WERI-Rb-1 (cell line): ENCODE results near the gene VASH1.

Experiments used
- DNase-seq: peaks from one replicate; pipeline ENCODE4 v3.0.0-alpha.2; 2020
- H3K27ac ChIP-seq: fragments of 250-450 bp; sonication (Bioruptor Pico); 2 replicates; pipeline ENCODE4 v1.5.1; 2020; ENCODE audit warnings: mild to moderate bottlenecking, moderate library complexity
- H3K27me3 ChIP-seq: fragments of 250-450 bp; sonication (Bioruptor Pico); 2 replicates; pipeline ENCODE4 v1.5.1; 2021; ENCODE audit warnings: mild to moderate bottlenecking, low read depth, moderate library complexity; ENCODE audit not compliant: insufficient read depth, severe bottlenecking
- H3K36me3 ChIP-seq: fragments of 250-450 bp; sonication (Bioruptor Pico); 2 replicates; pipeline ENCODE4 v1.5.1; 2020; ENCODE audit warnings: mild to moderate bottlenecking, moderate library complexity
- H3K4me3 ChIP-seq: 2 replicates; pipeline ENCODE4 v1.5.1; 2011; ENCODE audit warnings: low read depth, mild to moderate bottlenecking, control low read depth, low read length
- H3K9me3 ChIP-seq: fragments of 250-450 bp; sonication (Bioruptor Pico); 2 replicates; pipeline ENCODE4 v1.5.1; 2021; ENCODE audit warnings: mild to moderate bottlenecking, moderate library complexity; ENCODE audit not compliant: severe bottlenecking
- CTCF ChIP-seq: IDR thresholded peaks from 2 replicates; pipeline ENCODE4 v1.5.1; 2011; ENCODE audit warnings: low read depth, mild to moderate bottlenecking, control low read depth, inconsistent platforms, low read length

Gene VASH1

GRCh38 chr14:76761136-76761959 lies at the start of gene VASH1:
VASH1 (plus strand) TSS chr14:76761468; CDS start chr14:76762822, 1,354 bp downstream.
- Histone ChIP-seq H3K9me3 (no peaks in the 10 kb centered on the region), H3K27me3 (peaks cover 12% of the 10 kb centered on the region), H3K27ac (peak within 1 kb of the TSS; percentile 39; the same call in 1 of the 2 replicates), H3K4me3 (peak within 1 kb of the TSS; percentile 62), H3K36me3 (no peaks in the 10 kb centered on the region)
- DNase-seq: peak; percentile 63
- TF ChIP-seq CTCF: no peak

- no peak for DNase-seq
- Histone ChIP-seq H3K27me3 (peaks cover 28% of the 10 kb centered on the region), H3K4me3 (no peak overlapping the region), H3K27ac (no peak overlapping the region), H3K9me3 (no peaks in the 10 kb centered on the region), H3K36me3 (no peaks in the 10 kb centered on the region)
- no peak for TF ChIP-seq CTCF
Observed at GRCh38 chr14:76713121-76713520, 48.1 kb upstream of the VASH1 start.

GRCh38 chr14:76714470-76714869 lies 46.8 kb upstream of the VASH1 start:
- peaks cover 28% of the 10 kb centered on the region for H3K27me3 ChIP-seq
- H3K27ac ChIP-seq: no peak overlapping the region
- no peak overlapping the region for H3K4me3 ChIP-seq
- no peak for DNase-seq
- no peaks in the 10 kb centered on the region for H3K36me3 ChIP-seq
- H3K9me3 ChIP-seq: no peaks in the 10 kb centered on the region
- no peak for TF ChIP-seq CTCF

GRCh38 chr14:76715101-76715500 lies 46.2 kb upstream of the VASH1 start:
- Histone ChIP-seq H3K27me3 (peaks cover 28% of the 10 kb centered on the region), H3K9me3 (no peaks in the 10 kb centered on the region), H3K36me3 (no peaks in the 10 kb centered on the region), H3K27ac (no peak overlapping the region), H3K4me3 (no peak overlapping the region)
- TF ChIP-seq CTCF: no peak
- no peak for DNase-seq

- peak; percentile 40 for DNase-seq
- H3K36me3 ChIP-seq: no peaks in the 10 kb centered on the region
- H3K4me3 ChIP-seq: peak overlapping the region; percentile 30
- peaks cover 26% of the 10 kb centered on the region for H3K27me3 ChIP-seq
- TF ChIP-seq CTCF: no peak
- H3K27ac ChIP-seq: no peak overlapping the region
- no peaks in the 10 kb centered on the region for H3K9me3 ChIP-seq
Observed at GRCh38 chr14:76715511-76716081, 45.7 kb upstream of the VASH1 start.
